Measurements from ENCODE around the gene SCFD2.

SCFD2 gene

DNA sequence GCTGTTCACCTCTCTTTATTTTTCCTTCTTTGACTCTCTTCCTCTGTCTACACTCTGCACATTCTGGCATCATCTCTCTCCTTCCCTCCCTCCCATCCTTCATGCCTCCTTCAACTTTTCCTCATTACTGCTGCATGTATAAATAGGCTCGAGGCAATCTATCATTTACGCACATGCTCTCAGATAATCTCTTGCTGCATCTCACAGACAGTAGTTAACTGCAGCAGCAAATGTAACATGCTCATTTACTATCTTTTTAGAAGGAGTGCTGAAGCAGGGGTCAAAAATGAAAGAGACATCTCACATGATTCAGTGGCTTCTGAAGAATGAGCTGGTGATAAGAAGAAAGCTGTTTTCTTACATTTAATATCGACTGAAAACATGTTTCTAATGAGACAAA is 376.0 kb downstream of the SCFD2 start:
- H3K27me3 ChIP-seq (ENCODE audit: insufficient read depth, low read length, poor library complexity): no peaks in the 10 kb centered on the region
- no peaks in the 10 kb centered on the region for H3K4me1 ChIP-seq (ENCODE audit: insufficient read depth, low read length)
- no peaks in the 10 kb centered on the region for H3K9me3 ChIP-seq (ENCODE audit: insufficient read depth, low read length, severe bottlenecking)
- no peak overlapping the region for H3K4me3 ChIP-seq (ENCODE audit: low read depth in 1 of 2, low read length in 2 of 2)
- DNase-seq (no peak), ATAC-seq (ENCODE audit: insufficient read depth, low read depth) (no peak)
- H3K79me2 ChIP-seq (ENCODE audit: insufficient read depth, low read length): no peaks in the 10 kb centered on the region
- no peak overlapping the region for H3K9ac ChIP-seq (ENCODE audit: low read depth, low read length)
- H4K20me1 ChIP-seq (ENCODE audit: insufficient read depth, low read length): no peaks in the 10 kb centered on the region
- no peak overlapping the region for H3K4me2 ChIP-seq (ENCODE audit: insufficient read depth, low read length)
- H3K36me3 ChIP-seq (ENCODE audit: insufficient read depth, low read length): no peaks in the 10 kb centered on the region
- H3K27ac ChIP-seq (ENCODE audit: low read length): no peak overlapping the region
- H2AFZ ChIP-seq (ENCODE audit: low read depth, low read length): no peak overlapping the region
- TF ChIP-seq, protein P1, sequence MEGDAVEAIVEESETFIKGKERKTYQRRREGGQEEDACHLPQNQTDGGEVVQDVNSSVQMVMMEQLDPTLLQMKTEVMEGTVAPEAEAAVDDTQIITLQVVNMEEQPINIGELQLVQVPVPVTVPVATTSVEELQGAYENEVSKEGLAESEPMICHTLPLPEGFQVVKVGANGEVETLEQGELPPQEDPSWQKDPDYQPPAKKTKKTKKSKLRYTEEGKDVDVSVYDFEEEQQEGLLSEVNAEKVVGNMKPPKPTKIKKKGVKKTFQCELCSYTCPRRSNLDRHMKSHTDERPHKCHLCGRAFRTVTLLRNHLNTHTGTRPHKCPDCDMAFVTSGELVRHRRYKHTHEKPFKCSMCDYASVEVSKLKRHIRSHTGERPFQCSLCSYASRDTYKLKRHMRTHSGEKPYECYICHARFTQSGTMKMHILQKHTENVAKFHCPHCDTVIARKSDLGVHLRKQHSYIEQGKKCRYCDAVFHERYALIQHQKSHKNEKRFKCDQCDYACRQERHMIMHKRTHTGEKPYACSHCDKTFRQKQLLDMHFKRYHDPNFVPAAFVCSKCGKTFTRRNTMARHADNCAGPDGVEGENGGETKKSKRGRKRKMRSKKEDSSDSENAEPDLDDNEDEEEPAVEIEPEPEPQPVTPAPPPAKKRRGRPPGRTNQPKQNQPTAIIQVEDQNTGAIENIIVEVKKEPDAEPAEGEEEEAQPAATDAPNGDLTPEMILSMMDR (IDR thresholded peaks at IDR 0.05; ENCODE audit: borderline replicate concordance, extremely low read depth, low read length, poor library complexity, severe bottlenecking): no peak
- no peak for TF ChIP-seq EZH2 (IDR thresholded peaks at IDR 0.05; ENCODE audit: borderline replicate concordance, low read depth, low read length, severe bottlenecking)

GRCh38 chr4:52987392-52988056 is 378.3 kb downstream of the SCFD2 start:
- TF ChIP-seq, protein P1 (IDR thresholded peaks at IDR 0.05; ENCODE audit: borderline replicate concordance, extremely low read depth, low read length, poor library complexity, severe bottlenecking): no peak
- TF ChIP-seq EZH2 (IDR thresholded peaks at IDR 0.05; ENCODE audit: borderline replicate concordance, low read depth, low read length, severe bottlenecking): no peak
- no peak overlapping the region for H3K4me3 ChIP-seq (ENCODE audit: low read depth in 1 of 2, low read length in 2 of 2)

DNA sequence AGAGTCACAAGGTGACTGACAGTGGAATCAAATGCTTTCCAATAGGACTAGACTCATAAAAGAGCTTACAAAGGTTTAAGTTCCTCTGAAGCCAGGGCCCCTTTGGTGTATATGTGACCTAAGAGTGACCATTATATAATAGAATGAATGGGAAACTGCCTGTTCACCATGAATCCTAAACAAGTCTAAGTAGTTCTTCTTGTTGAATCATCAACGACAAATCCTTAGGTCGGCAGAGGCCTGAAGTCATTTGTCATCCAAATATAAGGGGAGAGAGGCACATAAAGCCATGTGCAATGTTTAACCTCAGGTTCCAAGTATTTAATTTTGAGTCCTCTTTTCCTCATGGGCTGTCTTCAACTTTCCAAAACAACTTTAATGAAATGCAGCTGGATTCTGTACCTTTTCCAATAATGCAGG is 381.4 kb downstream of the SCFD2 start:
- Histone ChIP-seq H2AFZ (ENCODE audit: low read depth, low read length) (no peak overlapping the region), H3K4me3 (ENCODE audit: low read depth in 1 of 2, low read length in 2 of 2) (no peak overlapping the region), H3K4me2 (ENCODE audit: insufficient read depth, low read length) (no peak overlapping the region), H3K27ac (ENCODE audit: low read length) (no peak overlapping the region), H3K9ac (ENCODE audit: low read depth, low read length) (no peak overlapping the region), H3K36me3 (ENCODE audit: insufficient read depth, low read length) (no peaks in the 10 kb centered on the region), H3K9me3 (ENCODE audit: insufficient read depth, low read length, severe bottlenecking) (no peaks in the 10 kb centered on the region), H4K20me1 (ENCODE audit: insufficient read depth, low read length) (no peaks in the 10 kb centered on the region), H3K27me3 (ENCODE audit: insufficient read depth, low read length, poor library complexity) (no peaks in the 10 kb centered on the region), H3K4me1 (ENCODE audit: insufficient read depth, low read length) (no peaks in the 10 kb centered on the region), H3K79me2 (ENCODE audit: insufficient read depth, low read length) (no peaks in the 10 kb centered on the region)
- no peak for DNase-seq
- ATAC-seq (ENCODE audit: insufficient read depth, low read depth): no peak
- TF ChIP-seq, protein P1 (IDR thresholded peaks at IDR 0.05; ENCODE audit: borderline replicate concordance, extremely low read depth, low read length, poor library complexity, severe bottlenecking): no peak
- no peak for TF ChIP-seq EZH2 (IDR thresholded peaks at IDR 0.05; ENCODE audit: borderline replicate concordance, low read depth, low read length, severe bottlenecking)

More at GRCh38 chr4:52987392-52988056, 378.3 kb downstream of the SCFD2 start:
- DNase-seq (no peak), ATAC-seq (ENCODE audit: insufficient read depth, low read depth) (no peak)
- Histone ChIP-seq H3K36me3 (ENCODE audit: insufficient read depth, low read length) (no peaks in the 10 kb centered on the region), H4K20me1 (ENCODE audit: insufficient read depth, low read length) (no peaks in the 10 kb centered on the region), H3K79me2 (ENCODE audit: insufficient read depth, low read length) (no peaks in the 10 kb centered on the region), H3K4me1 (ENCODE audit: insufficient read depth, low read length) (no peaks in the 10 kb centered on the region), H3K4me2 (ENCODE audit: insufficient read depth, low read length) (no peak overlapping the region), H2AFZ (ENCODE audit: low read depth, low read length) (no peak overlapping the region), H3K9me3 (ENCODE audit: insufficient read depth, low read length, severe bottlenecking) (no peaks in the 10 kb centered on the region), H3K9ac (ENCODE audit: low read depth, low read length) (no peak overlapping the region), H3K27me3 (ENCODE audit: insufficient read depth, low read length, poor library complexity) (no peaks in the 10 kb centered on the region), H3K27ac (ENCODE audit: low read length) (no peak overlapping the region)

All from DND-41 (cell line).